PC-3 (cell line): ENCODE measurements around the gene TSHZ2. TPM values are rescaled to one million over a fixed set of nuclear protein-coding genes. Genes with fewer than 3 reads are reported as not detected.

ENCODE experiments used
- ATAC-seq: fragments of 200-7000 bp; cut with Tn5 transposase; 2 replicates; pipeline ENCODE4 v1.9.1; 2020; ENCODE audit warnings: mild to moderate bottlenecking, moderate library complexity
- BruUV-seq: library from RNA; stranded (reverse); fragments of 400-500 nt; replicated peaks from 2 replicates; lab custom pipeline; 2021; lab: Mats Ljungman, UMichigan
- CTCF ChIA-PET: fragments of 300-600 bp; sonication (Branson Sonifier 250); formaldehyde crosslinking; loops from one replicate; lab custom pipeline; 2022; ENCODE audit warnings: antibody characterized with exemption; lab: Charles Lee
- POLR2A ChIA-PET: fragments of 300-600 bp; sonication (Branson Sonifier 250); formaldehyde crosslinking; loops from one replicate; lab custom pipeline; 2022; ENCODE audit warnings: antibody characterized with exemption; ENCODE audit not compliant: unreplicated experiment; lab: Charles Lee
- DNase-seq: peaks from one replicate; pipeline ENCODE4 v3.0.0-alpha.2; 2015
- H2AFZ ChIP-seq: fragments of 300-600 bp; sonication (generic); 2 replicates; pipeline ENCODE4 v1.6.0; 2016; ENCODE audit warnings: antibody characterized with exemption, low read length
- H3F3A ChIP-seq: fragments of 300-600 bp; sonication (generic); one replicate; pipeline ENCODE4 v1.6.0; 2017; ENCODE audit warnings: antibody characterized with exemption, low read length, control low read depth, mild to moderate bottlenecking; ENCODE audit not compliant: unreplicated experiment
- H3K27ac ChIP-seq: fragments of 300-600 bp; sonication (generic); 2 replicates; pipeline ENCODE4 v1.5.1; 2016; ENCODE audit warnings: mild to moderate bottlenecking, low read length
- H3K27me3 ChIP-seq: fragments of 300-600 bp; sonication (generic); 2 replicates; pipeline ENCODE4 v1.6.1; 2016; ENCODE audit warnings: low read length, mixed read lengths
- H3K36me3 ChIP-seq: fragments of 300-600 bp; sonication (generic); 2 replicates; pipeline ENCODE4 v1.6.1; 2016; ENCODE audit warnings: low read depth, mixed run types, low read length, mixed read lengths
- H3K4me1 ChIP-seq: fragments of 300-600 bp; sonication (generic); 2 replicates; pipeline ENCODE4 v1.5.1; 2016; ENCODE audit warnings: low read length; ENCODE audit not compliant: insufficient read depth
- H3K4me2 ChIP-seq: fragments of 300-600 bp; sonication (generic); 2 replicates; pipeline ENCODE4 v1.6.0; 2016; ENCODE audit warnings: low read length
- H3K4me3 ChIP-seq: fragments of 300-600 bp; sonication (generic); 2 replicates; pipeline ENCODE4 v1.5.1; 2016; ENCODE audit warnings: mild to moderate bottlenecking, low read length, mixed read lengths
- H3K79me2 ChIP-seq: fragments of 300-600 bp; sonication (generic); 2 replicates; pipeline ENCODE4 v1.6.1; 2017; ENCODE audit warnings: low read length, mixed read lengths
- H3K9ac ChIP-seq: fragments of 300-600 bp; sonication (generic); 2 replicates; pipeline ENCODE4 v1.6.0; 2016; ENCODE audit warnings: mild to moderate bottlenecking, low read length
- H3K9me2 ChIP-seq: fragments of 300-600 bp; sonication (generic); replicated peaks from 2 replicates; pipeline ENCODE4 v1.6.1; 2016; ENCODE audit warnings: mixed run types, low read length, mixed read lengths
- H3K9me3 ChIP-seq: fragments of 300-600 bp; sonication (generic); 2 replicates; pipeline ENCODE4 v1.6.1; 2016; ENCODE audit warnings: low read length, mixed read lengths
- H4K20me1 ChIP-seq: fragments of 300-600 bp; sonication (generic); 2 replicates; pipeline ENCODE4 v1.6.1; 2016; ENCODE audit warnings: low read length, mixed read lengths
- CTCF ChIP-seq: fragments of 300-600 bp; sonication (generic); conservative IDR thresholded peaks from 2 replicates; pipeline ENCODE4 v1.5.1; 2017; ENCODE audit warnings: antibody characterized with exemption, low read depth, mild to moderate bottlenecking, low read length
- EZH2 ChIP-seq: fragments of 300-600 bp; sonication (generic); IDR thresholded peaks from one replicate; pipeline ENCODE4 v1.6.1; 2017; ENCODE audit warnings: antibody characterized with exemption, mild to moderate bottlenecking, low read length; ENCODE audit not compliant: unreplicated experiment
- EZH2phosphoT487 ChIP-seq: fragments of 300-600 bp; sonication (generic); IDR thresholded peaks from 2 replicates; pipeline ENCODE4 v1.6.1; 2018; ENCODE audit warnings: mild to moderate bottlenecking, antibody characterized with exemption, low read length, borderline replicate concordance
- intact Hi-C: fragments of 100-400 bp; cut with micrococcal nuclease; formaldehyde crosslinking; loops from 2 replicates; pipeline ENCODE4 v1.9.0; 2023
- total RNA-seq: library from RNA; depleted of rRNA; stranded (reverse); fragments of >200 nt; gene quantifications from 2 replicates; pipeline ENCODE4 v1.2.3, GENCODE V29; 2014

The TSHZ2 gene
- total RNA-seq, 1 experiment from 2014 or later = not detected

DNA sequence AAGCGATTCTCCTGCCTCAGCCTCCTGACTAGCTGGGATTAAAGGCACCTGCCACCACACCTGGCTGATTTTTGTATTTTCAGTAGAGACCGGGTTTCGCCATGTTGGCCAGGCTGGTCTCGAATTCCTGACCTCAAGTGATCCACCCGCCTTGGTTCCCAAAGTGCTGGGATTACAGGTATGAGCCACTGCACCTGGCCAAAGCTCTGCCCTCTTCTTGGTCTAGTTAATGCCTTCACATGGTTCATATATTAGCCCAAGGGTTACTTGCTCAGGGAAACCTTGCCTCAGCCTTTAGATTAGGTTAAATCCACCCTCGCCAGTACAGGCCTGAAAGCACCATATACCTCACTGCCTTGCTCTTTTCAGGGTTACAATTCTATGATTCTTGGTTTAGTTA, 26.1 kb downstream of the TSHZ2 start:
- ChIA-PET POLR2A (no interaction called here), CTCF (no interaction called here)
- Histone ChIP-seq H3K36me3 (no peaks in the 10 kb centered on the region), H3K9ac (no peak overlapping the region), H3K4me1 (no peaks in the 10 kb centered on the region), H4K20me1 (no peaks in the 10 kb centered on the region), H3K4me3 (no peak overlapping the region), H3F3A (no peaks in the 10 kb centered on the region), H3K4me2 (no peak overlapping the region), H3K27me3 (peaks cover 25% of the 10 kb centered on the region), H3K9me3 (no peaks in the 10 kb centered on the region), H3K27ac (no peak overlapping the region), H3K9me2 (no peaks in the 10 kb centered on the region), H3K79me2 (no peaks in the 10 kb centered on the region), H2AFZ (no peak overlapping the region)
- BruUV-seq = no TSS peak
- intact Hi-C loops = no loop called here
- ATAC-seq = no peak
- DNase-seq = no peak
- TF ChIP-seq EZH2 = no peak
- TF ChIP-seq EZH2phosphoT487 = no peak
- no peak for TF ChIP-seq CTCF

GRCh38 chr20:52999040-52999439, 26.9 kb downstream of the TSHZ2 start:
- Histone ChIP-seq H3K4me2 (no peak overlapping the region), H3F3A (no peaks in the 10 kb centered on the region), H3K27ac (no peak overlapping the region), H3K4me3 (no peak overlapping the region), H4K20me1 (no peaks in the 10 kb centered on the region), H3K27me3 (peaks cover 29% of the 10 kb centered on the region), H3K9ac (no peak overlapping the region), H3K9me3 (no peaks in the 10 kb centered on the region), H3K79me2 (no peaks in the 10 kb centered on the region), H2AFZ (no peak overlapping the region), H3K4me1 (no peaks in the 10 kb centered on the region), H3K9me2 (no peaks in the 10 kb centered on the region), H3K36me3 (no peaks in the 10 kb centered on the region)
- DNase-seq (no peak), ATAC-seq (no peak)
- POLR2A ChIA-PET = no interaction called here
- intact Hi-C loops = no loop called here
- no TSS peak for BruUV-seq
- no peak for TF ChIP-seq CTCF
- TF ChIP-seq EZH2 = no peak
- CTCF ChIA-PET = no interaction called here

DNA sequence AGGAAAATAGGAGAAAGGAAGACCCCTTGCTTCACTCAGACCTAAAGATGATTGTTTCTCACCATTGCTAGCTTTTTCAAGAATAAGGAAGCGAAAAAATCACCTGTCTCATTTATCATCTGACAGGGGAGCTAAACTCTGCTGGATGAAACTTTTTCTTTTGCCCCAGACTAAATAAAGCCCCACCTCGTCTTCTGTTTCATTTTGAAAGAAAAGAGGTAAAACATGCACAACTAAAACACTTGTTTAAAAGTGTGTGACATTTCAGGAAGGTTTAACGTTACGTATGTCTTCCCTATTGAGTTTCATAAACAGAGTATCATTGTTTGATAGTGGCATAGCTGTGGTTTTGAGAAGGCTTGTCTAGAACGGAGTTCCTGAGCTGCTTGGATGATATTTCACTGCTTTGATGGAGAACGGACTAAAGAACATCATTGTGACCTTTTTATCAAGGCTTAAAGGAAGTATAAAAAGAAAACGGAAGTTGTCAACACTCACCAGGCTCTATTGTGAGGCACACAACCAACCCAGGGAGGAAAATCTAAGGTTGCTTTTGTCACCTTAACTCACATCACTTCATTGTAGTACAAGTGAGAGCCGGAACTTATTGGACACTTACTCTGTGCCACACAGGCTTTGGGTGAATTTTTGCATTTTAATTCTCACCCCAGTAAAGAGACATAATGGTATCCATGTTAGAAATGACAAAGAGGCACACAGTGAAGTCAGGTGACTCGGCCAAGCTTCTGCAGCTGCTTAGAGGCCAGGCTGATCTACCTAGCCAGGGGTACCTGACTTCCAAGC, 29.5 kb downstream of the TSHZ2 start:
- no peak overlapping the region for H3K27ac ChIP-seq
- ATAC-seq = no peak
- no peaks in the 10 kb centered on the region for H3K36me3 ChIP-seq
- no peaks in the 10 kb centered on the region for H3K9me2 ChIP-seq
- H3F3A ChIP-seq = no peaks in the 10 kb centered on the region
- H3K79me2 ChIP-seq = no peaks in the 10 kb centered on the region
- peaks cover 27% of the 10 kb centered on the region for H3K27me3 ChIP-seq
- H3K4me2 ChIP-seq = no peak overlapping the region
- H3K9me3 ChIP-seq = no peaks in the 10 kb centered on the region
- TF ChIP-seq EZH2phosphoT487 (no peak), CTCF (no peak), EZH2 (no peak)
- DNase-seq = no peak
- no peaks in the 10 kb centered on the region for H3K4me1 ChIP-seq
- CTCF ChIA-PET = no interaction called here
- no peak overlapping the region for H3K4me3 ChIP-seq
- BruUV-seq = no TSS peak
- H4K20me1 ChIP-seq = no peaks in the 10 kb centered on the region
- intact Hi-C loops = no loop called here
- no peak overlapping the region for H2AFZ ChIP-seq
- H3K9ac ChIP-seq = no peak overlapping the region
- POLR2A ChIA-PET = no interaction called here
